ENCODE results near the gene GEMIN4. TPM values are rescaled to one million over a fixed set of nuclear protein-coding genes. Genes with fewer than 3 reads are reported as not detected.
"Not testable (repeated sequence)": the region's sequence is repeated elsewhere in the genome, so short reads cannot be mapped to it uniquely, and the experiment has no call there.

The GEMIN4 gene
- total and polyA plus RNA-seq, 8 donors = 6.3 to 13.1 (median 8.0) TPM

DNA sequence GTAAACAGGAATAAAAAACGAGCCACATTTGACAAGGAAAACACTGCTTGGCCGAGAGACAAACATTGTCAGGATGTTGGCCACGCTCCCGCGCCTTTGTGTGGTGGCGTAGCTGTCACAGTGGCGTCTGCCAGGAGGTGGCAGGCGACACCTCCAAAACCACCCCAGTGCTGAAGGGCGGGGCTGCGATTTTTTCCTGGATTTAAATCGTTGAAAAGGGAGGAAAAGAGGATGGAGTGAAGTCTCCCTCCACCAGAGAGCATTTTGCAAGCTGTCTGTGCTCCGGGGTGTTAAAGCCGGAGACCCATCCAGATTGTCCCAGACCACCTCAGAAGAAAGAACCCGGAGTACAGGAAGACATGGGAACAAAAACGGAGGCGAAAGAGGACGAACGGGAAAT, 42.8 kb upstream of the GEMIN4 start:
- Histone ChIP-seq H3K9me3 (no peaks in the 10 kb centered on the region), H3K36me3 (peaks cover 0 to 11% (median 0%) of the 10 kb centered on the region in 3 donors), H3K27ac (peak overlapping the region; percentile 49 to 85 (median 57)), H3K27me3 (no peaks in the 10 kb centered on the region), H3K4me3 (peak overlapping the region in 2 of 4 donors; percentile 11 to 38), H3K4me1 (peaks cover 5 to 17% (median 9%) of the 10 kb centered on the region in 3 donors)
- 6 to 8% methylated on average over 18 of the region's 18 CpGs for WGBS, 2 donors
- TF ChIP-seq, protein P1, sequence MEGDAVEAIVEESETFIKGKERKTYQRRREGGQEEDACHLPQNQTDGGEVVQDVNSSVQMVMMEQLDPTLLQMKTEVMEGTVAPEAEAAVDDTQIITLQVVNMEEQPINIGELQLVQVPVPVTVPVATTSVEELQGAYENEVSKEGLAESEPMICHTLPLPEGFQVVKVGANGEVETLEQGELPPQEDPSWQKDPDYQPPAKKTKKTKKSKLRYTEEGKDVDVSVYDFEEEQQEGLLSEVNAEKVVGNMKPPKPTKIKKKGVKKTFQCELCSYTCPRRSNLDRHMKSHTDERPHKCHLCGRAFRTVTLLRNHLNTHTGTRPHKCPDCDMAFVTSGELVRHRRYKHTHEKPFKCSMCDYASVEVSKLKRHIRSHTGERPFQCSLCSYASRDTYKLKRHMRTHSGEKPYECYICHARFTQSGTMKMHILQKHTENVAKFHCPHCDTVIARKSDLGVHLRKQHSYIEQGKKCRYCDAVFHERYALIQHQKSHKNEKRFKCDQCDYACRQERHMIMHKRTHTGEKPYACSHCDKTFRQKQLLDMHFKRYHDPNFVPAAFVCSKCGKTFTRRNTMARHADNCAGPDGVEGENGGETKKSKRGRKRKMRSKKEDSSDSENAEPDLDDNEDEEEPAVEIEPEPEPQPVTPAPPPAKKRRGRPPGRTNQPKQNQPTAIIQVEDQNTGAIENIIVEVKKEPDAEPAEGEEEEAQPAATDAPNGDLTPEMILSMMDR (IDR thresholded peaks at IDR 0.05) = peak; percentile 69 to 75 (median 73)
- no peak for FAIRE-seq
- peak; percentile 87 to 94 (median 94) for ATAC-seq
- DNase-seq = peak; percentile 91 to 96 (median 93)
- intact Hi-C loops (cut with DNase I) = loop anchor here (5.0 to 10.0 kb wide), 3 partner anchors 80 to 190 kb away; no protein-coding TSS in a partner anchor

DNA sequence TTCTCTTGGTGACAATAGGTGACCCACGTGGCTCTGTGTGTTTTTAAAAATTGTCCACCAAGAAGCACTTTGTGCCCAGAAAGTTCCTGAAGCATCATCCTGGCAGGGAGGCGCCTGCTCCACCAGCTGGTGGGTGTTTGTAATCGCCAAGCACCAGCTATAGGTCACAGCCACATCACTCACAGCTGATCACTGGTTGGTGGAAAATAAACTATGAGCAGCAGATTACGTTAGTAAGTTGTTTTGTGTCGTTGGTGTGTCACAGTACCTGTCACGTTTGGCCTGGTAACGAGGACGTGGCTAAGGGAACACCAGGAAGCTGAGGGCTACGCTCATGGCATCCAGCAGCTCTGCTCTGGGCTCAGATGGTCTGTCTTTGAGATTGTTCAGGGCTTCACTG, 40.2 kb upstream of the GEMIN4 start:
- Histone ChIP-seq H3K27ac (no peak overlapping the region), H3K27me3 (no peaks in the 10 kb centered on the region), H3K4me3 (no peak overlapping the region), H3K9me3 (no peaks in the 10 kb centered on the region), H3K4me1 (peaks cover 12 to 28% (median 18%) of the 10 kb centered on the region in 3 donors), H3K36me3 (peaks cover 0 to 17% (median 0%) of the 10 kb centered on the region in 3 donors)
- WGBS, 2 donors = 72 to 75% methylated on average over 9 of the region's 9 CpGs
- TF ChIP-seq, protein P1 (IDR thresholded peaks at IDR 0.05) = no peak
- DNase-seq (no peak), FAIRE-seq (no peak), ATAC-seq (no peak)
- intact Hi-C loops (cut with DNase I) = loop anchor here in 2 of 3 donors (10.0 kb wide), 2 partner anchors 83 to 193 kb away; no protein-coding TSS in a partner anchor

DNA sequence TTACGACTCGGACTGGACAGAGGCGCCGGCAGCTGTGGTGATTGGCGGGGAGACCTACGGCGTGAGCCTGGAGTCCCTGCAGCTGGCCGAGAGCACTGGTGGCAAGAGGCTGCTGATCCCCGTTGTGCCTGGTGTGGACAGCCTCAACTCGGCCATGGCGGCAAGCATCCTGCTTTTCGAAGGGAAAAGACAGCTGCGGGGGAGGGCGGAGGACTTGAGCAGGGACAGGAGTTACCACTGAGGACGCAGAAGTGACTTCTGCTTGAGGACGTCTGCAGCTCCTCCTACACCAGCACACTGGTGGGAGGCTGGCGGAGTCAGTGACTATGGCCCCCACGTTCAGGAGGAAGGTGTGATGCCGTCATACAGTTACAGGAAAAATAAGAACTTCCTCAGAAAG, 39.8 kb upstream of the GEMIN4 start:
- Histone ChIP-seq H3K27me3 (no peaks in the 10 kb centered on the region), H3K36me3 (peaks cover 0 to 17% (median 0%) of the 10 kb centered on the region in 3 donors), H3K9me3 (no peaks in the 10 kb centered on the region), H3K27ac (no peak overlapping the region), H3K4me3 (no peak overlapping the region), H3K4me1 (peaks cover 17 to 32% (median 22%) of the 10 kb centered on the region in 3 donors)
- ATAC-seq (no peak), DNase-seq (peak in 1 of 6 donors; percentile 56), FAIRE-seq (no peak)
- intact Hi-C loops (cut with DNase I) = loop anchor here in 2 of 3 donors (10.0 kb wide), 2 partner anchors 83 to 193 kb away; no protein-coding TSS in a partner anchor
- TF ChIP-seq, protein P1 (IDR thresholded peaks at IDR 0.05) = no peak
- 86 to 90% methylated on average over 19 of the region's 19 CpGs for WGBS, 2 donors

DNA sequence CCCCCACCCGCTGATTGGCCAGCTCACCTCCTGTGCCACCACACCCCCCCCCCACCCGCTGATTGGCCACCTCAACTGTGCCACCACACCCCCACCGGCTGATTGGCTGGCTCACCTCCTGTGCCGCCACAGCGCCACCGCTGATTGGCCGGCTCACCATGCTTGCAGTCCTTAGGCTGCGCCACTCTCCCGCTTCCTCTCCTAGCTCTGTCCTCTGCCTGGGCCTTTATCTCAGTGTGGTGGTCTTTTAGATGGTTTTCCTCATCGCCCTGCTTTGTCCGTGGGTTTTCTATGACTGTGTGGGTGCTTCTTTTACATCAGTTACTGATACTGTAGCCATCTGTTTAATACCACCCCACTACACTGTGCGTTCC, 38.8 kb upstream of the GEMIN4 start:
- peaks cover 19 to 34% (median 23%) of the 10 kb centered on the region in 3 donors for H3K4me1 ChIP-seq
- peak in 1 of 6 donors; percentile 22 for DNase-seq
- not testable (repeated sequence) for H3K4me3 ChIP-seq, H3K27ac ChIP-seq, ATAC-seq, H3K9me3 ChIP-seq, H3K27me3 ChIP-seq, FAIRE-seq
- intact Hi-C loops (cut with DNase I) = loop anchor here in 2 of 3 donors (10.0 kb wide), 2 partner anchors 84 to 194 kb away; no protein-coding TSS in a partner anchor
- peaks cover 0 to 17% (median 0%) of the 10 kb centered on the region in 3 donors for H3K36me3 ChIP-seq
- WGBS, 2 donors = 84 to 85% methylated on average over 9 to 10 of the region's 12 CpGs

DNA sequence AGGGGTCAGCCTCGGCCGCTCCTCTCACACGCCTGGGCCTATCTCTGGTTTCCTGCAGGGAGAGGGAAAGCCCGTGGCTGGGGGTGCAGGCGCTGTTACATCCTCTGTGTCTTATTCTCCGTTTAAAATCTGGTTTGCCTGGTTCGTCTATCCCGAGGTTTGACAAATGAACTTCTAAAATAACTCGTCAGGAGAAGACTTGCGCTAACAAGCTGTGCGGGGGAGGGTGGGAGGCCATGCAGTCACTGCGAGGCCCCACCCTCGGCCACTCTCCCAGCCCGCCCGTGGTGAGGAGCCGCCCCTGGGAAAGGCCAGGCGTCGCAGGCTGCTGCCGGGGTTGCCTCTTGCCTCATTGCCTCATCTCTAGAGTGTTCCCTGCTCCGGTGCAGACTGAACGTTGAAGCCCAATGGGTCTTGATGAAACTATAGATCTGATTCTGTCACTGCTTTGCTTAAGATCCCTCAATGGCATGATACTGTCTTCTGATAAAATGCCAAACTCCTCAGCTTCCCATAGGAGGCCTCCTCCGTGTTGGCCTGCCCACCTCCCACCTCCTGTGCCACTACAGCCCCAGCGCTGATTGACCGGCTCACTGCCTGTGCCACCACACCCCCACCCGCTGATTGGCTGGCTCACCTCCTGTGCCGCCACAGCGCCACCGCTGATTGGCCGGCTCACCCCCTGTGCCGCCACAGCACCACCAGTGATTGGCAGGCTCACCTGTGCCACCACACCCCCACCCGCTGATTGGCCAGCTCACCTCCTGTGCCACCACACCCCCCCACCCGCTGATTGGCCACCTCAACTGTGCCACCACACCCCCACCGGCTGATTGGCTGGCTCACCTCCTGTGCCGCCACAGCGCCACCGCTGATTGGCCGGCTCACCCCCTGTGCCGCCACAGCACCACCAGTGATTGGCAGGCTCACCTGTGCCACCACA, 38.1 kb upstream of the GEMIN4 start:
- intact Hi-C loops (cut with DNase I) = loop anchor here in 2 of 3 donors (10.0 kb wide), 2 partner anchors 85 to 195 kb away; no protein-coding TSS in a partner anchor
- not testable (repeated sequence) for FAIRE-seq
- peak in 2 of 6 donors; percentile 61 to 64 for DNase-seq

More for the DNA sequence above, 38.1 kb upstream of the GEMIN4 start:
- 53 to 68% methylated on average over 28 to 37 of the region's 38 CpGs for WGBS, 2 donors
- not testable (repeated sequence) for H3K27ac ChIP-seq, H3K4me3 ChIP-seq, ATAC-seq, H3K27me3 ChIP-seq, H3K9me3 ChIP-seq
- peaks cover 0 to 17% (median 0%) of the 10 kb centered on the region in 3 donors for H3K36me3 ChIP-seq
- peaks cover 19 to 30% (median 26%) of the 10 kb centered on the region in 3 donors for H3K4me1 ChIP-seq
